SK-N-SH treated with all-trans-retinoic acid at 6 μM for 48 hours (cell line): ENCODE measurements around the gene GALNT7.
A peak's percentile ranks its signal among the peaks of the same experiment; 100 is the strongest.

Experiments used
- ATAC-seq: fragments of 200-7000 bp; cut with Tn5 transposase; 3 replicates; pipeline ENCODE4 v1.9.1; 2020; ENCODE audit warnings: mild to moderate bottlenecking, moderate library complexity
- ARNTL ChIP-seq: fragments of 450-650 bp; formaldehyde crosslinking; IDR thresholded peaks from 2 replicates; pipeline ENCODE4 v1.5.0; 2020; ENCODE audit warnings: low read depth, mild to moderate bottlenecking, moderate library complexity, borderline replicate concordance
- BACH2 ChIP-seq: fragments of 250-450 bp; sonication (Bioruptor Pico); IDR thresholded peaks from 2 replicates; pipeline ENCODE4 v1.9.0; 2021; ENCODE audit warnings: mild to moderate bottlenecking, borderline replicate concordance
- CREB5 ChIP-seq: fragments of 250-450 bp; sonication (Bioruptor Pico); IDR thresholded peaks from 2 replicates; pipeline ENCODE4 v1.5.1; 2020; ENCODE audit warnings: low read depth, mild to moderate bottlenecking, moderate library complexity
- CSDC2 ChIP-seq: fragments of 250-450 bp; sonication (Bioruptor Pico); IDR thresholded peaks from 2 replicates; pipeline ENCODE4 v1.5.0; 2020; ENCODE audit warnings: mild to moderate bottlenecking, moderate library complexity
- CSRNP3 ChIP-seq: fragments of 250-450 bp; sonication (Bioruptor Pico); IDR thresholded peaks from 2 replicates; pipeline ENCODE4 v1.5.1; 2021; ENCODE audit warnings: mild to moderate bottlenecking, moderate library complexity
- ESRRG ChIP-seq: fragments of 250-450 bp; sonication (Bioruptor Pico); IDR thresholded peaks from 2 replicates; pipeline ENCODE4 v1.6.1; 2021; ENCODE audit warnings: mild to moderate bottlenecking
- GLIS3 ChIP-seq: fragments of 250-450 bp; sonication (Bioruptor Pico); IDR thresholded peaks from 2 replicates; pipeline ENCODE4 v1.5.0; 2020; ENCODE audit warnings: mild to moderate bottlenecking, moderate library complexity
- ISL1 ChIP-seq: fragments of 250-450 bp; sonication (Bioruptor Pico); IDR thresholded peaks from 2 replicates; pipeline ENCODE4 v2.1.2; 2022; ENCODE audit warnings: mild to moderate bottlenecking, moderate library complexity
- OSR1 ChIP-seq: fragments of 250-450 bp; sonication (Bioruptor Pico); IDR thresholded peaks from 2 replicates; pipeline ENCODE4 v1.8.0; 2022; ENCODE audit warnings: moderate library complexity, mild to moderate bottlenecking, inconsistent platforms
- POU6F1 ChIP-seq: fragments of 250-450 bp; sonication (Bioruptor Pico); IDR thresholded peaks from 2 replicates; pipeline ENCODE4 v1.8.0; 2021; ENCODE audit warnings: low read depth, mild to moderate bottlenecking, moderate library complexity, borderline replicate concordance
- PPARA ChIP-seq: fragments of 250-450 bp; sonication (Bioruptor Pico); IDR thresholded peaks from 2 replicates; pipeline ENCODE4 v1.5.0; 2020; ENCODE audit warnings: mild to moderate bottlenecking, borderline replicate concordance
- RARB ChIP-seq: fragments of 250-450 bp; sonication (Bioruptor Pico); IDR thresholded peaks from 2 replicates; pipeline ENCODE4 v1.8.0; 2021; ENCODE audit warnings: mild to moderate bottlenecking, moderate library complexity
- SNAI2 ChIP-seq: fragments of 250-450 bp; sonication (Bioruptor Pico); IDR thresholded peaks from 2 replicates; pipeline ENCODE4 v1.5.0; 2020; ENCODE audit warnings: mild to moderate bottlenecking, moderate library complexity
- TCF4 ChIP-seq: fragments of 250-450 bp; sonication (Bioruptor Pico); IDR thresholded peaks from 2 replicates; pipeline ENCODE4 v1.8.0; 2021; ENCODE audit warnings: mild to moderate bottlenecking, moderate library complexity, borderline replicate concordance
- TOX ChIP-seq: fragments of 250-450 bp; sonication (Bioruptor Pico); IDR thresholded peaks from 2 replicates; pipeline ENCODE4 v1.8.0; 2021; ENCODE audit warnings: mild to moderate bottlenecking, moderate library complexity, borderline replicate concordance
- ZC3H10 ChIP-seq: fragments of 250-450 bp; sonication (Bioruptor Pico); IDR thresholded peaks from 2 replicates; pipeline ENCODE4 v1.5.1; 2021; ENCODE audit warnings: mild to moderate bottlenecking, moderate library complexity
- ZFP30 ChIP-seq: fragments of 450-650 bp; formaldehyde crosslinking; IDR thresholded peaks from 2 replicates; pipeline ENCODE4 v1.5.0; 2022; ENCODE audit warnings: mild to moderate bottlenecking, moderate library complexity
- ZNF565 ChIP-seq: fragments of 450-650 bp; formaldehyde crosslinking; conservative IDR thresholded peaks from 2 replicates; pipeline ENCODE4 v1.5.0; 2020; ENCODE audit warnings: low read depth, mild to moderate bottlenecking, moderate library complexity
- ZNF70 ChIP-seq: fragments of 450-650 bp; formaldehyde crosslinking; IDR thresholded peaks from 2 replicates; pipeline ENCODE4 v1.5.0; 2020; ENCODE audit warnings: mild to moderate bottlenecking, moderate library complexity
- ZNF8 ChIP-seq: fragments of 450-650 bp; formaldehyde crosslinking; IDR thresholded peaks from 2 replicates; pipeline ENCODE4 v1.5.0; 2020; ENCODE audit warnings: mild to moderate bottlenecking, moderate library complexity

GALNT7 gene

GRCh38 chr4:173211222-173211621 lies 42.6 kb downstream of the GALNT7 start:
- TF ChIP-seq CSDC2: no peak
- no peak for TF ChIP-seq POU6F1 (CRISPR knock-in tag)
- TF ChIP-seq ESRRG (CRISPR knock-in tag): no peak
- no peak for TF ChIP-seq ISL1 (CRISPR knock-in tag)
- no peak for TF ChIP-seq CREB5
- no peak for ATAC-seq

GRCh38 chr4:173211838-173212237 lies 43.2 kb downstream of the GALNT7 start:
- TF ChIP-seq PPARA (CRISPR knock-in tag): no peak
- TF ChIP-seq TCF4 (CRISPR knock-in tag): no peak
- peak; percentile 79 for TF ChIP-seq ISL1 (CRISPR knock-in tag)
- peak; percentile 41; the same call in 1 of the 2 replicates for TF ChIP-seq GLIS3 (CRISPR knock-in tag)
- TF ChIP-seq ZNF8 (CRISPR knock-in tag): no peak
- TF ChIP-seq, all 23 proteins: peak for 2
- peak; percentile 89 for ATAC-seq

- TF ChIP-seq POU6F1 (CRISPR knock-in tag) (no peak), CSDC2 (no peak), ZNF565 (CRISPR knock-in tag) (no peak)
- peak; percentile 16 for ATAC-seq
Measured at GRCh38 chr4:173212379-173212778, 43.8 kb downstream of the GALNT7 start.

GRCh38 chr4:173213296-173213695 lies 44.7 kb downstream of the GALNT7 start:
- no peak for TF ChIP-seq POU6F1 (CRISPR knock-in tag)
- no peak for TF ChIP-seq ESRRG (CRISPR knock-in tag)
- TF ChIP-seq OSR1 (CRISPR knock-in tag): no peak
- TF ChIP-seq ZNF565 (CRISPR knock-in tag): no peak
- TF ChIP-seq ZNF8 (CRISPR knock-in tag): no peak
- TF ChIP-seq TCF4 (CRISPR knock-in tag): no peak
- no peak for TF ChIP-seq ARNTL (CRISPR knock-in tag)
- no peak for TF ChIP-seq BACH2
- TF ChIP-seq ZNF70 (CRISPR knock-in tag): no peak
- no peak for TF ChIP-seq ISL1 (CRISPR knock-in tag)
- no peak for TF ChIP-seq ZFP30 (CRISPR knock-in tag)
- TF ChIP-seq ZC3H10 (CRISPR knock-in tag): no peak
- TF ChIP-seq PPARA (CRISPR knock-in tag): no peak
- no peak for TF ChIP-seq RARB (CRISPR knock-in tag)
- TF ChIP-seq TOX (CRISPR knock-in tag): no peak
- no peak for TF ChIP-seq CREB5
- TF ChIP-seq CSRNP3 (CRISPR knock-in tag): no peak
- TF ChIP-seq SNAI2: no peak
- no peak for TF ChIP-seq GLIS3 (CRISPR knock-in tag)
- ATAC-seq: no peak
